ENCODE results near the gene KIF5A.

Gene KIF5A

DNA sequence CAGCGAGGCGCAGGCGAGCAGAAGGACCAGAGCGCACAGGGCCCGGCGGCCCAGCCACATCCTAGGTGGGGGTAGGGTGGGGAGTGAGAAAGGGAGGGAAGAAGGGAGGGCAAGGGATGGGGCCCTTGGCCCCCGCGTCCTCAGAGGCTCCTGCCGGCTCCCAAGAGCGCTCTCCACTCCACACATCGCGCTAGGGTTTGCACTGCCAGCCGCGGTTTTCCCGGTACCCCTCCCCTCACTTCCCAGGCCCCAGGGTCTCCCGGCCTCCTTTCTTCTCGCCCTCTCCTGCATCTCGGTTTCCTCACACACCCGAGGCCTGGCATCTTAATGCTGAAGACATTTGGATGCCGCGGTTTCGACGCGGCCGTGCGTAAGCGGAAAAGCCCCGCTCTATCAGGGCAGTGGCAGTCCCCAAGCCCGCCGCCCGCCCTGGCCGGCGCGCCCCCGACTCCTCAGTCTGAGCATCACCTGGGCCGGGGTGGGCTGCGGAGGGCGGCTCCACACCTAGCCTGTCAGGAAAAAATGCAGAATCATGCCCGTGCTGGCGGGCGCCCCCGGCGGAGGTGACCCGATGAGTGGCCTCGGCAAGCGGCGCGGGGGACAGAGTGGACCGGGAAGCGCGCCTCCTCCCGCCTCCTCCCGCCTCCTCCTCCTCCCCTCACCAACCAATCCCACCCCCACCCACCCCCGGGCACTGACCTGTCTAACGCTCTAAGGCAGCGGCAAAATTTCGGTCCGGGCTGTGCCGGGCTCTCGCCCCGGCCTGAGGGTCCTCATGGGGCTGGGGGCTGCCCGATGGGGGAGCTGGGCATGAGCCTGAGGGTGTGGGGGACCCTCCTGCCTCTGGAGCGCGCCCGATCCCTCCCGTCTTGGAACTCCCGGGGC is 82.5 kb downstream of the KIF5A start:
- DNase-seq (ENCODE audit: low spot score): no peak

DNA sequence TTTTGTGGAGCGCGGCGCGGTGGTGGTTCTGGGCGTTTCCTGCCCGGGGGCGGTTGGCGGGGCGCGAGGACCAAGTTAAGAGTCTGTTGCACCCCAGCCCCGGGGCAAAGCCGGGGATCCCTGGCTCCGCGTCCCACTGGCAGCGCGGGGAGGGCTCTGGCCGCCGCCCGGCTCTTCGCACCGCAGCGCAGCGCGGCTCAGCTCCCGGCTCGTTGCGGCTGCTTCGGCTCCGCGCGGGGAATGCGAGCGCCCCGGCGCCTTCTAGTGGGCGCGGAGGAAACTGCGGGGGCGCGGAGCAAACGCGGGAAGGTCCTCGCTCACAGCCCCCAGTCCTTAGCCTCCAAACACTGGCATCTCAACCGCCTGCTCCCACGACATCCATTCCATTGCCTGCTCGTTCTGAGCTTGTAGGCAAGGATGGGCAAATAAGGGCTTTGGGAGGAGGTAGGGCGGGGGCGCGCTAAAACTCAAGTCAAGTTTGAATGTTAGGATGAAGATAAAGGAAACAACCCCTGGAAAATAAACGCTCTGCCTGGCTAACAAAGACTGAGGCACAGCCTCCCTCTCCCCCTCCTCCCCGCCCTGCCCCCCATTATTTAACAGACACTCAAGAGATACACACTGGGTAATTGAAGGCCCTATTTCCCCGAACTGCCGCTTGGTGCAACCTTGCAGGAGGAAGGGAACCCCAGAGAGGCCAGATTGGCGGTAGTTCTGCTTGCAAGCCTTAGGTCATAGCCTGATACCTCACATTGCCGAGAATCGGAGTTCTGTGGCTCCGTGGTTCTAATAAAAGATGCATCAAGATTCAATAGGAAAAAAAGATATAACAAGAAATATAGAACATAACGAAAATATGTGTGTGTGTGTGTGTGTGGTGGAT is 83.4 kb downstream of the KIF5A start, which contains the start of gene B4GALNT1:
Gene B4GALNT1 (minus strand): TSS at position 244 of the 883 bp plus-strand sequence. CDS start 1,069 bp downstream, outside the sequence.
- peak; percentile 52 for DNase-seq (ENCODE audit: low spot score)

Measured in hematopoietic multipotent progenitor cell treated with erythropoietin and hydrocortisone succinate and interleukin-3 and kit ligand, for 15 days (in vitro differentiated cells).